IPS DF 6.9 (cell line): ENCODE data around the gene CD69.
"Not testable (repeated sequence)": the region's sequence is repeated elsewhere in the genome, so short reads cannot be mapped to it uniquely, and the experiment has no call there.

Experiments used
- DNase-seq: peaks from one replicate; pipeline ENCODE4 v3.0.0-alpha.2; 2013; ENCODE audit warnings: low read depth, low spot score
- H3K27ac ChIP-seq: one replicate; pipeline ENCODE4 v1.5.1; 2013; ENCODE audit warnings: low read length, control low read depth
- H3K27me3 ChIP-seq: 2 replicates; pipeline ENCODE4 v1.6.1; 2013; ENCODE audit warnings: mild to moderate bottlenecking, low read length; ENCODE audit not compliant: control insufficient read depth, insufficient read depth
- H3K36me3 ChIP-seq: 2 replicates; pipeline ENCODE4 v1.6.1; 2013; ENCODE audit warnings: low read length; ENCODE audit not compliant: control insufficient read depth, insufficient read depth
- H3K4me1 ChIP-seq: 2 replicates; pipeline ENCODE4 v1.6.1; 2013; ENCODE audit warnings: low read length; ENCODE audit not compliant: control insufficient read depth, insufficient read depth
- H3K4me3 ChIP-seq: 2 replicates; pipeline ENCODE4 v1.5.1; 2013; ENCODE audit warnings: mild to moderate bottlenecking, low read length
- H3K9me3 ChIP-seq: 2 replicates; pipeline ENCODE4 v1.6.1; 2013; ENCODE audit warnings: low read length, inconsistent platforms; ENCODE audit not compliant: control insufficient read depth, insufficient read depth
- WGBS: extraction: QIAGEN DNeasy Blood & Tissue Kit; methylation state at CpG from one replicate; pipeline ENCODE4 v1.1.7; 2013; ENCODE audit warnings: mixed read lengths, missing lambda C conversion rate; ENCODE audit not compliant: insufficient read length, insufficient coverage; 5-methylcytosine and 5-hydroxymethylcytosine counted together

CD69 gene

DNA sequence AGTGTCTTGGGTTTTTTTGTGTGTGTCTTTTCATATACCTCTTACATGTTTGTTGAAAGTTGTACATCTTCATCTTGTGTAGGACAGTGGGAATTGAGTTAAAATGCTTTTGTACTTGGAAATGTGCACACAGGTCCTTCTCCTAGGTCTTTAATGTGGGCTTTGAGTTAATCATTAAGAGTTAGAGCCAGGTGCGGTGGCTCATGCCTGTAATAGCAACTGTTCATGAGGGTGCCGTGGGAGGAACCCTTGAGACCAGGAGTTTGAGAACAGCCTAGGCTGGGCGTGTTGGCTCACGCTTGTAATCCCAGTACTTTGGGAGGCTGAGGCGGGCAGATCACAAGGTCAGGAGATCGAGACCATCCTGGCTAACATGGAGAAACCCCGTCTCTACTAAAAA, 41.7 kb downstream of the CD69 start:
- no peak overlapping the region for H3K27ac ChIP-seq
- DNase-seq = no peak
- H3K9me3 ChIP-seq = no peaks in the 10 kb centered on the region
- H3K36me3 ChIP-seq = no peaks in the 10 kb centered on the region
- no CpG with 5 or more reads among the region's 7 CpGs for WGBS
- H3K27me3 ChIP-seq = no peaks in the 10 kb centered on the region
- H3K4me3 ChIP-seq = no peak overlapping the region
- no peaks in the 10 kb centered on the region for H3K4me1 ChIP-seq

DNA sequence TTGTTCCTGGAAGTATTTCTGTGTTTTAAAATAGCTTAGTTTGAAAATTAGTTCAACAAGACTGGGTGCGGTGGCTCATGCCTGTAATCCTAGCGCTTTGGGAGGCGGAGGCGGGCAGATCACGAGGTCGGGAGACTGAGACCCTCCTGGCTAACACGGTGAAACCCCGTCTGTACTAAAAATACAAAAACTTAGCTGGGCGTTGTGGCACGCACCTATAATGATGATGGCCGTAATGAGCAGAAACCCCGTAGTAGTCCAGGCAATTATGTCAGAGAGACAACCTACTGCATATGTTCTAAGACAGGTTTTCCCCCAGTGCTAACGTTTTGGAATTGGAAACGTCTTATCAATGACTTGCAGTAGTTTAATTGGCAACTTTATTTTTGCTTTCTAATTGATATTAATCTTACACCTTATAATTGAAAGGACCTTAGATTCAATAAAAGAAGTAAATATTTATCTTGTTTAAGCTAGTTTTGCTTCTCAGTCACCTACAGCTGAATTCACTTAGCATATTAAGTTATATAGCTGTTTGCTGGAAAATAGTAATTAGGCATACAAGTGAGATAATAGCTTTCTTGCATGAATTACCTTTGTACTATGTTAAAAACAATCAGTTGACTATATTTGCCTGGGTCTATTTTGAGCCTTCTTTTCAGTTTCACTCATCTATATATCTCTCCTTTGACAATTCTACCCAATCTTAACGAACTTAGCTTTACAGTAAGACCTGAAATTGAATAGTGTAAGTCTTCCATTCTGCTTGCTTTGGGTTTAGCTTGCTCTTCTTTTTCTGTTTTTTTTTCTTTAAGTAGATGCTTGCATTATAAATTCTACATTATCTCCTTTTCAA, 43.4 kb downstream of the CD69 start:
- H3K9me3 ChIP-seq = no peaks in the 10 kb centered on the region
- WGBS = no CpG with 5 or more reads among the region's 15 CpGs
- H3K4me3 ChIP-seq = no peak overlapping the region
- H3K27me3 ChIP-seq = no peaks in the 10 kb centered on the region
- no peaks in the 10 kb centered on the region for H3K36me3 ChIP-seq
- H3K27ac ChIP-seq = no peak overlapping the region
- H3K4me1 ChIP-seq = no peaks in the 10 kb centered on the region
- no peak for DNase-seq

DNA sequence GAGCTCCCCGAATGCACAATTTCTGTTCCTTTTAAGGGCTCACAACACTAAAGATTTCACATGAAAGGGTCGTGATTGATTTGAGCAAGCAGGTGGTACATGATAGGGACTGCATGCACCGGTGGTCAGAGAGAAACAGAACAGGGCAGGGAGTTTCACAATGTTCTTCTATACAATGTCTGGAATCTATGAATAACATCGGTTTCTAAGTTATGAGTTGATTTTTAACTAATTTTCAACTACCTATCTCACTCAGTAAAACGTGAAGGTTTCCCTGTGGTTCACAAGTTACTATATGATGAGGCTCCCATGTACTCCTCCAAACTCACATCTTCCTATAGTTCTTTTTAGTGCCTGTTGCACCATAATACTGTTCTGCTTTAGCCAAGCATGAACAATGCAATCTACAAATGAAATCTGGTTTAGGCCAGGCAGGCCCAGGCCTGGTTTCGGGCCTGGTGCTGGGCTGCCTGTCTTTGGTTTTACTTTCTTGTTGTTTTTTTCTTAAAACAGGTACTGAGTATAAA, 47.6 kb downstream of the CD69 start:
- not testable (repeated sequence) for H3K4me3 ChIP-seq, H3K27me3 ChIP-seq, H3K36me3 ChIP-seq, H3K27ac ChIP-seq, DNase-seq, H3K4me1 ChIP-seq, H3K9me3 ChIP-seq
- no CpG with 5 or more reads among the region's 6 CpGs for WGBS

DNA sequence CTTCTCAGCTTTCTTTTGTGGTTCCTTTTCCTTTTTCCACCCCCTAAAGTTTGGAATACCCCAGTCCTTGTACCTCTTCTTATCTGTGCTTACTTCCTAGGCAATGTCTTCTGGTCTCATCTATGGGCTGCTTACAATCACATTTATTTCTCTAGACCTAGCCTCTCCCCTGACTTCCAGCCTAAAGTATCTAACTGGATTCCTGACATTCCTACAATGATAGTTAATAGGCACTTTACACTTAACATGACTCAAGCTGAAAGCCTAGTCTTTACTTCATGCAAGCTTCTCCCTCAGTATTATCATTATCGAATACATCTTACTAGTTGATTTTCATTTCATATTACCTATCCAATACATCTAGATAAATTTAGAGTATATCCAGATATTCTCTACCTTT, 49.0 kb downstream of the CD69 start:
- Histone ChIP-seq H3K27ac (no peak overlapping the region), H3K36me3 (no peaks in the 10 kb centered on the region), H3K9me3 (no peaks in the 10 kb centered on the region), H3K4me3 (no peak overlapping the region), H3K27me3 (no peaks in the 10 kb centered on the region), H3K4me1 (no peaks in the 10 kb centered on the region)
- WGBS = 100% methylated on average over 1 of the region's 1 CpG
- no peak for DNase-seq

DNA sequence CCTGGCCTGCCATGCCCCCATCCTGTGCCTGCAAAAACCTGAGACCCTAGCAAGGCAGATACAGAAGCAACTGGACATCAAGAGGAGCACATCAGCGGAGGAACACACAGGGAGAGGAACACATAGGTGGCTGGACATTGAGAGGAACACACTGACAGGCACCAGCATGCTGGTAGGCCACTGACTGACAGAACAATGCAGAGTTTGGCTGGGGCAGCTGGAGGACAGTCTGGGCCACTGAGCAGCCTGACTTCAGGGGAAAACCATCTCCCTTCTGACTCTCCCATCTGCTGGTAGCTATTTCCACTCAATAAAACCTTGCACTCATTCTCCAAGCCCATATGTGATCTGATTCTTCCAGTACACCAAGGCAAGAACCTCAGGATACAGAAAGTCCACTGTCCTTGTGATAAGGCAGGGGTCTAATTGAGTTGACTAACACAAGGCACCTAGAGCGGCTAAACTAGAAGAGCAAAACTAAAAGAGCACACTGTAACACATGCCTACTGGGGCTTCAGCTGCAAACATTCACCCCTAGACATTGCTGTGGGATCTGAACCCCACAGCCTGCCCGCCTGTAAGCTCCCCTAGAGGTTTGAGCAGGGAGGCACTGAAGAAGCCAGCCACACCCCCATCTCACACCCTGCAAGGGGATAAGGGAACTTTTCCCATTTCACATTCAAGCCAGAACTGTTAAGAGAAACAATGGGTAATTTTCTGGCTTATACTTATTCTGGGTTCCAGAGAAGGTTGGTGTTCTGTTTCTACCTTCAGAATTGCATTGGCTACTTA, 49.9 kb downstream of the CD69 start:
- H3K27me3 ChIP-seq = no peaks in the 10 kb centered on the region
- no peaks in the 10 kb centered on the region for H3K36me3 ChIP-seq
- no CpG with 5 or more reads among the region's 3 CpGs for WGBS
- H3K4me1 ChIP-seq = no peaks in the 10 kb centered on the region
- no peak overlapping the region for H3K27ac ChIP-seq
- H3K9me3 ChIP-seq = no peaks in the 10 kb centered on the region
- H3K4me3 ChIP-seq = no peak overlapping the region
- no peak for DNase-seq

DNA sequence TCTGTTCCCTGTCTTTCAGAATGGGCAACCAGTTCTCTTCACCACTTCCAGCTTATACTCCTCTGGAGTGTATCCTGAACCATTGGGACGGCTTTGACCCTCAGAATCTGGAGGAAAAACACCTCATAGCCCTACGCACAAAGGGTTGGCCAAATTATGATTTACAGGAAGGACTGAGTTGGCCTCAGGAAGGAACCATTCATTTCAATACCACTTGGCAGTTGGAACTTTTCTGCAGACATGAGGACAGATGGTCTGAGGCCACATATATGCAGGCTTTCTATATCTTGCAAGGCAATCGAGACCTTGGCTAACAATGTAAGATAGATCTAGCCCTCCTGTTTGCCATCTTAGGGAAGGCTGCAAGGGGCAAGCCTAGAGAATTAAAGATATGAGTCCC, 51.8 kb downstream of the CD69 start:
- no peaks in the 10 kb centered on the region for H3K27me3 ChIP-seq
- H3K27ac ChIP-seq = no peak overlapping the region
- H3K36me3 ChIP-seq = no peaks in the 10 kb centered on the region
- no peaks in the 10 kb centered on the region for H3K9me3 ChIP-seq
- no peak for DNase-seq
- H3K4me3 ChIP-seq = no peak overlapping the region
- H3K4me1 ChIP-seq = no peaks in the 10 kb centered on the region
- WGBS = no CpG with 5 or more reads among the region's 3 CpGs

DNA sequence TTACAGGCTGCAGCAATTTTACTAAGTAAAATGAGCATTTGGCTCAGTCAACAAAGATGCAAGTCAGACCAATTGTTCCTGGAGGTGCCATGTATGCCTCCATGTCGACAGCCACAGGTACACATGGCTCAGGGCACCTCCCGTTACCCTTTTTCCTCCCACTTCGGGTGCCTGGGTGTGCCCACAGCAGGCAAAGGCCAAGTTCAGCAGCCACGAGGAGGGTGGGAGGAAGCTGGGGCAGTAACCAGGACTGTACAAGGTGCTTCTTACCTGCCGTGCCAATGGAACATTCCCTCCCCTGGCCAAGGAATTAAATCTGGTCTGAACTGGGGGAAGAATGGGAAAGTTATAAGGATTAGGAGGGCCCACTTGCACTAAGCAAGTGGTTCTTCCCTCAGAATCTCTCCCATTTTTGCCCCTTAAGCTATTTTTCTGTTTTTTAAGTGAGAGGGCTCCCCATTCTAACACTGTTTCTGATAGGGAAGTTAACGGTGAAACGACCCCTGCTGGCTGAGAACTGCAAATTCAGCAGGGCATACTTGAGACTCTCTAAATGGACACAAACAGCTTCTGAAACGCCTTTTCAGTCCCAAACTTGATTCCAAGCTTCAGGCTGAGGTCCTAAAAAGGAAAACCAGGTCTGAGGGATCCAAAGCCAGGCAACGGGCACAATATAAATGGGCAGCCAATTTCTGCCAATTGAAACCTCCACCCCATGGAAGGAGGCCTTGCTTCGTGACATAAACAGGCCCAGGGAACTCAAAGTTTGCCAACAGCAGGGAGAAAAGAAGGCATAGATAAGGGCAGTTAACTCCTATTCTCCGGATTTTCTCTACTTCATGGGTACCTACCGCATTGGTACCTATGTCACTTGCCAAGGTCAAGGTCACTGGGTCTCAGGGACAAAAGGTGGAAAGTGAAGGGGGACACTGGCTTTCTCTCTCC, 52.6 kb downstream of the CD69 start:
- no peaks in the 10 kb centered on the region for H3K9me3 ChIP-seq
- H3K36me3 ChIP-seq = no peaks in the 10 kb centered on the region
- H3K4me3 ChIP-seq = no peak overlapping the region
- no peaks in the 10 kb centered on the region for H3K4me1 ChIP-seq
- no peaks in the 10 kb centered on the region for H3K27me3 ChIP-seq
- WGBS = no CpG with 5 or more reads among the region's 12 CpGs
- H3K27ac ChIP-seq = no peak overlapping the region
- DNase-seq = peak; percentile 54

DNA sequence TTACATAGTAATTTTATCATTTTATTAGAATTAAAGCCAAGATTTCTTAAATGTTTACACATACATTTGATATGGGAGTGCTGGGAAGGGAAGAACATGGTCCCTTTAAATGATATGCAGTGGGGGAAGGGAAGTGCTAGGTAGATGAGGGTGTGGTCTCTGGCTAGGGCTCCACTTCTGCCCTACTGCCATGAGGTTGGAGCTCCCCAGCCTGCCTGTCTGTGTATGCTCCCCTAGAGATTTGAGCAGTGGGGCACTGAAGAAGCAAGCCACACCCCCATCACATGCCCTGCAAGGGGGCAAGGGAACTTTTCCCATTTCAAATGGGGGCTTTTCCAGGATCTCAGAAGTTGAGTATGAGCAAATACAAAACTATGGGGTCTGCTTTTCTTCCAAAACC, 53.3 kb downstream of the CD69 start:
- DNase-seq = no peak
- Histone ChIP-seq H3K9me3 (no peaks in the 10 kb centered on the region), H3K27me3 (no peaks in the 10 kb centered on the region), H3K36me3 (no peaks in the 10 kb centered on the region), H3K4me3 (no peak overlapping the region), H3K4me1 (no peaks in the 10 kb centered on the region), H3K27ac (no peak overlapping the region)

DNA sequence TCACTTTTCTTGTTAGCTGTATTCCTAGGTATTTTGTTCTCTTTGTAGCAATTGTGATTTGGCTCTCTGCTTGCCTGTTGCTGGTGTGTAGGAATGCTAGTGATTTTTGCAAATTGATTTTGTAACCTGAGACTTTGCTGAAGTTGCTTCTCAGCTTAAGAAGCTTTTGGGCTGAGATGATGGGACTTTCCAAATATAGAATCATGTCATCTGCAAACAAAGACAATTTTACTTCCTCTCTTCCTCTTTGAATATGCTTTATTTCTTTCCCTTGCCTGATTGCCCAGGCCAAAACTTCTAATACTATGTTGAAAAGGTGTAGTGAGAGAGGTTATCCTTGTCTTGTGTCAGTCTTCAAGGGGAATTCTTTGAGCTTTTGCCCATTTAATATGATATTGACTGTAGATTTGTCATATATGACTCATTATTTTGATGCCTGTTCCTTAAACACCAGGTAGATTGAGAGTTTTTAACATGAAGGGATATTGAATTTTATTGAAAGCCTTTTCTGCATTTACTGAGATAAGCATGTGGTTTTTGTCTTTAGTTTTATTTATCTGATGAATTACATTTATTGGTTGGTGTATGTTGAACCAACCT, 54.5 kb downstream of the CD69 start:
- Histone ChIP-seq H3K4me1 (no peaks in the 10 kb centered on the region), H3K36me3 (no peaks in the 10 kb centered on the region), H3K4me3 (no peak overlapping the region), H3K9me3 (no peaks in the 10 kb centered on the region), H3K27me3 (no peaks in the 10 kb centered on the region), H3K27ac (no peak overlapping the region)
- DNase-seq = no peak

DNA sequence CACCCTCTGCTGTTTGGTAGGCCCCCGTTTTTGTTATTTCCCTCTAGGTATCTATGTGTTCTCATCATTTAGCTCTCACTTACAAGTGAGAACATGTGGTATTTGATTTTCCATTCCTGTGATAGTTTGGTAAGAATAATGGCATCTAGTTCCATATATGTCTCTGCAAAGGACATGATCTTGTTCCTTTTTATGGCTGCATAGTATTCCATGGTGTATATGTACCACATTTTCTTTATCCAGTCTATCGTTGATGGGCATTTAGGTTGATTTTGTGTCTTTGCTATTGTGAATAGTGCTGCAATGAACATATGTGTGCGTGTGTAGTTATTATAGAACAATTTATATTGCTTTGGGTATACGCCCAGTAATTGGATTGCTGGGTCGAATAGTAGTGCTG, 56.1 kb downstream of the CD69 start:
- H3K27ac ChIP-seq, DNase-seq, H3K4me1 ChIP-seq, H3K4me3 ChIP-seq, H3K9me3 ChIP-seq, H3K36me3 ChIP-seq, H3K27me3 ChIP-seq: not testable (repeated sequence)
- WGBS = no CpG with 5 or more reads among the region's 5 CpGs
